A673 (cell line): ENCODE measurements around the gene HSFX2. TPM values are rescaled to one million over a fixed set of nuclear protein-coding genes. Genes with fewer than 3 reads are reported as not detected.
"Not testable (repeated sequence)": the region's sequence is repeated elsewhere in the genome, so short reads cannot be mapped to it uniquely, and the experiment has no call there.

Source experiments
- Bru-seq: library from RNA; stranded (reverse); fragments of 400-500 nt; gene quantifications from one replicate; lab custom pipeline; 2021; lab: Mats Ljungman, UMichigan
- BruChase-seq, 2 experiments: library from RNA; stranded (reverse); fragments of 400-500 nt; gene quantifications; one replicate each; lab custom pipeline; 2021; lab: Mats Ljungman, UMichigan
- BruUV-seq: library from RNA; stranded (reverse); fragments of 400-500 nt; replicated peaks from 2 replicates; lab custom pipeline; 2021; lab: Mats Ljungman, UMichigan
- CTCF ChIA-PET: fragments of 300-600 bp; sonication (Branson Sonifier 250); formaldehyde crosslinking; loops from one replicate; lab custom pipeline; 2022; ENCODE audit warnings: antibody characterized with exemption; lab: Charles Lee
- POLR2A ChIA-PET: fragments of 300-600 bp; sonication (Branson Sonifier 250); formaldehyde crosslinking; loops from one replicate; lab custom pipeline; 2022; ENCODE audit warnings: antibody characterized with exemption; ENCODE audit not compliant: low non-redundant PET; lab: Charles Lee
- DNase-seq: peaks from one replicate; pipeline ENCODE4 v3.0.0-alpha.2; 2015; ENCODE audit warnings: low spot score
- H3K27ac ChIP-seq: fragments of 200-600 bp; sonication (generic); 2 replicates; pipeline ENCODE4 v1.5.1; 2016; ENCODE audit warnings: mixed run types, low read depth, mild to moderate bottlenecking, mixed read lengths, antibody characterized with exemption, low read length; ENCODE audit not compliant: poor library complexity, severe bottlenecking
- H3K27me3 ChIP-seq: fragments of 200-600 bp; sonication (generic); replicated peaks from 2 replicates; pipeline ENCODE4 v1.6.1; 2017; ENCODE audit warnings: mixed run types, low read depth, mild to moderate bottlenecking, mixed read lengths, antibody characterized with exemption, low read length; ENCODE audit not compliant: insufficient read depth, poor library complexity
- H3K36me3 ChIP-seq: fragments of 200-600 bp; sonication (generic); 2 replicates; pipeline ENCODE4 v1.6.1; 2016; ENCODE audit warnings: mixed run types, mild to moderate bottlenecking, mixed read lengths, antibody characterized with exemption, low read length; ENCODE audit not compliant: insufficient read depth, poor library complexity, severe bottlenecking
- H3K4me1 ChIP-seq: fragments of 200-600 bp; sonication (generic); 2 replicates; pipeline ENCODE4 v1.6.1; 2017; ENCODE audit warnings: mixed run types, mild to moderate bottlenecking, mixed read lengths, antibody characterized with exemption, low read length; ENCODE audit not compliant: insufficient read depth, poor library complexity, severe bottlenecking
- H3K4me3 ChIP-seq: fragments of 200-600 bp; sonication (generic); 2 replicates; pipeline ENCODE4 v1.5.1; 2016; ENCODE audit warnings: low read depth, mixed run types, mild to moderate bottlenecking, mixed read lengths, low read length; ENCODE audit not compliant: poor library complexity, severe bottlenecking
- H3K9me3 ChIP-seq: fragments of 200-600 bp; sonication (generic); 2 replicates; pipeline ENCODE4 v1.6.1; 2016; ENCODE audit warnings: mixed run types, low read depth, mild to moderate bottlenecking, mixed read lengths, antibody characterized with exemption, low read length; ENCODE audit not compliant: poor library complexity, severe bottlenecking
- CTCF ChIP-seq: fragments of 300-800, 200-600 bp; sonication (generic); conservative IDR thresholded peaks from 2 replicates; pipeline ENCODE4 v1.5.1; 2017; ENCODE audit warnings: low read depth, mild to moderate bottlenecking, antibody characterized with exemption, low read length, moderate library complexity, mixed read lengths
- EZH2 ChIP-seq: fragments of 200-600 bp; sonication (generic); IDR thresholded peaks from 2 replicates; pipeline ENCODE4 v1.6.1; 2017; ENCODE audit warnings: borderline replicate concordance, low read depth, mild to moderate bottlenecking, mixed read lengths, antibody characterized with exemption, low read length; ENCODE audit not compliant: poor library complexity, severe bottlenecking
- intact Hi-C: fragments of 100-400 bp; cut with micrococcal nuclease; formaldehyde crosslinking; loops from one replicate; pipeline ENCODE4 v1.10.0; 2022; ENCODE audit not compliant: unreplicated experiment
- long read RNA-seq: library from polyadenylated mRNA; stranded (forward); transcript quantifications from one replicate; pipeline ENCODE4 v2.0.0, GENCODE V29; 2022
- total RNA-seq: library from RNA; stranded (reverse); gene quantifications from 2 replicates; pipeline ENCODE4 v1.2.3, GENCODE V29; 2021

HSFX2 gene
- not detected in 2 replicates for total RNA-seq
- not detected for Bru-seq, nascent RNA
- not detected for BruChase-seq, experiment 1, labeled RNA remaining after a 2-hour chase
- not detected for BruChase-seq, experiment 2, labeled RNA remaining after a 6-hour chase
- long read RNA-seq, partial matches to known transcripts, result 0 of 1 reads
- long read RNA-seq, other reads (novel, unspliced or antisense), result 1 of 1 reads

- H3K27ac ChIP-seq, BruUV-seq, H3K27me3 ChIP-seq, DNase-seq, CTCF ChIA-PET, H3K36me3 ChIP-seq, POLR2A ChIA-PET, H3K9me3 ChIP-seq, H3K4me3 ChIP-seq, H3K4me1 ChIP-seq, intact Hi-C loops: not testable (repeated sequence)
Measured at GRCh38 chrX:149595214-149595613, at the start of gene HSFX2. Gene HSFX2, minus strand, starts transcription at chrX:149595314. Its CDS starts 614 bp downstream, at chrX:149594700.

- Histone ChIP-seq H3K4me1 (no peaks in the 10 kb centered on the region), H3K9me3 (no peaks in the 10 kb centered on the region), H3K27me3 (no peaks in the 10 kb centered on the region), H3K36me3 (no peaks in the 10 kb centered on the region), H3K4me3 (no peak overlapping the region), H3K27ac (no peak overlapping the region)
- ChIA-PET POLR2A (no interaction called here), CTCF (no interaction called here)
- intact Hi-C loops, result no loop called here
- DNase-seq, result no peak
- BruUV-seq, result no TSS peak
- no peak for TF ChIP-seq EZH2
- no peak for TF ChIP-seq CTCF
Measured at GRCh38 chrX:149643496-149643895, 48.4 kb upstream of the HSFX2 start.

GRCh38 chrX:149641835-149642234 is 46.7 kb upstream of the HSFX2 start:
- no peaks in the 10 kb centered on the region for H3K4me1 ChIP-seq
- intact Hi-C loops, result no loop called here
- BruUV-seq, result no TSS peak
- no peak overlapping the region for H3K4me3 ChIP-seq
- no peaks in the 10 kb centered on the region for H3K27me3 ChIP-seq
- H3K27ac ChIP-seq, result no peak overlapping the region
- no peaks in the 10 kb centered on the region for H3K36me3 ChIP-seq
- peak; percentile 5 for DNase-seq
- ChIA-PET CTCF (no interaction called here), POLR2A (no interaction called here)
- TF ChIP-seq EZH2 (no peak), CTCF (no peak)
- no peaks in the 10 kb centered on the region for H3K9me3 ChIP-seq

GRCh38 chrX:149641432-149641831 is 46.3 kb upstream of the HSFX2 start:
- Histone ChIP-seq H3K27ac (no peak overlapping the region), H3K4me1 (no peaks in the 10 kb centered on the region), H3K9me3 (no peaks in the 10 kb centered on the region), H3K4me3 (no peak overlapping the region), H3K27me3 (no peaks in the 10 kb centered on the region), H3K36me3 (no peaks in the 10 kb centered on the region)
- DNase-seq, result no peak
- ChIA-PET CTCF (no interaction called here), POLR2A (no interaction called here)
- TF ChIP-seq EZH2, result no peak
- TF ChIP-seq CTCF, result no peak
- no TSS peak for BruUV-seq
- intact Hi-C loops, result no loop called here
